OCI-M1 (cell line): ENCODE data around the gene TCF12.
A peak's percentile ranks its signal among the peaks of the same experiment; 100 is the strongest.

Source experiments
- DNase-seq: peaks from one replicate; lab custom pipeline; 2025; lab: John Stamatoyannopoulos, UW

Gene TCF12

GRCh38 chr15:56918046-56918938, at the start of gene TCF12:
Gene TCF12 (plus strand): TSS chr15:56918644. CDS start chr15:56919914, 1,270 bp downstream.
- peak; percentile 97 for DNase-seq

DNA sequence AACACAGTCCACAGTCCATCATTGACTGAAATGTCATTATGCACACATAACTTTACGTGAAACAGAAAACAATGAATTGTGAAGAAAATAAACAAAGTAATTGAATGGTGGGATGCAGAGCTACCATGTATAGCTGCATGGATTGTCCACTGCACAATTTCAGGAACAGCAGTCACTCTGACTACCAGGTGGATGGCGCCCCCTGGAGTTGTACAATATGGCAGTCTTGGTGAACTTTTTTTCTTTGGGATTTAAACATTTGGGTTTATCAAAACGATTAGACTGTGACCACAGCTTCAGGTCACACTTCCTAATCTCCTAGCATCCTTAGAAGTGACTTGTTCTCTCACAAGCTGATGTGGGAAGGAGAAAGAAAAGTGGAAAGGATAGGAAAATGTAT, 48.9 kb upstream of the TCF12 start:
- peak; percentile 79 for DNase-seq

DNA sequence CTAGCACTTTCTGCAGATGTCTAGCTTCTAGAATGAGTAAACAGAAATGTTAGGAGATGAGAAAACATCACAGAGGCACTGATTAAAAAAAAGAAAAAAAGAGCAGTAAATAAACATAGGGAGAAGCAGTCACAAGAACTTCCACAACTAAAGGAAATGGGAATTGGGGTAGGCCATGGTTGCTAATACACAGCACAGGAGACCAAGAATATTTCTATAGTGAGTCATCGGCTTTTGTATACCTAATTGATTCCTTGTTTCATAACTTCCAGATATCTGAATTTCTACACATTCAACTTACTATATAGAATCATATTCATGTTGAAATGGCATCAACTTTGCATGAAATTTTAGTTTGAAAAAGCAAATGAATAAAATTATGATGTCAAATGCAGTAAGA, 47.3 kb upstream of the TCF12 start:
- DNase-seq = no peak

GRCh38 chr15:56871867-56872266, 46.6 kb upstream of the TCF12 start:
- no peak for DNase-seq

DNA sequence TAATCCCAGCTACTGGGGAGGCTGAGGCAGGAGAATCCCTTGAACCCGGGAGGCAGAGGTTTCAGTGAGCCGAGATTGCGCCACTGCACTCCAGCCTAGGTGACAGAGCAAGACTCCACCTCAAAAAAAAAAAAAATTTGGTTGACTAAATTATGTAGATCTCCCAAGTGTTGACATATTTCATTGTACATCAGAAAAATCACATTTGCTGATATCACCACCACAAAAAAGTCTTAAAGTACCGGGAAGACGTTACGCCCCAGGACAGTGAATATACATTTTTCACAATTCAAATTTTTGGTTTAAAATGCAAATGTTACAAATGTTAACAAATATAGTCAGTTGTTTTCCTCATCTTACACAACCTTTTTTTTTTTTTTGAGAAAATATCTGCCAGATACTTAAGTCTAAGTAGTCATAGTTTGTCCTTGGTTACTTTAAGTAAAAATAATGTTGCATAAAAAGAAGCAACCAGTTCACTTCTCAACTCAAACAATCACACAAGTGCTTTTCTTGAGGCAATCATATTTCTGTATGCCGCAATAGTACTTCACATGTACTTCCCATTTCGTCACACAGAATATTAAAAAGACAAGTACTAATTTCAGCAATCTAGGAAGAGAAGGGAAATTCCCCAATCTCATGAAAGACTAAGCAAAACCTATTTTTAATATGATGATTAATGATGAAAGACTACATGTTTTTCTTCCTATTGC, 41.0 kb upstream of the TCF12 start:
- DNase-seq = no peak

- DNase-seq = no peak
Measured at GRCh38 chr15:56879502-56879901, 38.9 kb upstream of the TCF12 start.

GRCh38 chr15:56883088-56883487, 35.4 kb upstream of the TCF12 start:
- DNase-seq = peak; percentile 44

GRCh38 chr15:56886363-56886931, 32.0 kb upstream of the TCF12 start:
- no peak for DNase-seq

DNA sequence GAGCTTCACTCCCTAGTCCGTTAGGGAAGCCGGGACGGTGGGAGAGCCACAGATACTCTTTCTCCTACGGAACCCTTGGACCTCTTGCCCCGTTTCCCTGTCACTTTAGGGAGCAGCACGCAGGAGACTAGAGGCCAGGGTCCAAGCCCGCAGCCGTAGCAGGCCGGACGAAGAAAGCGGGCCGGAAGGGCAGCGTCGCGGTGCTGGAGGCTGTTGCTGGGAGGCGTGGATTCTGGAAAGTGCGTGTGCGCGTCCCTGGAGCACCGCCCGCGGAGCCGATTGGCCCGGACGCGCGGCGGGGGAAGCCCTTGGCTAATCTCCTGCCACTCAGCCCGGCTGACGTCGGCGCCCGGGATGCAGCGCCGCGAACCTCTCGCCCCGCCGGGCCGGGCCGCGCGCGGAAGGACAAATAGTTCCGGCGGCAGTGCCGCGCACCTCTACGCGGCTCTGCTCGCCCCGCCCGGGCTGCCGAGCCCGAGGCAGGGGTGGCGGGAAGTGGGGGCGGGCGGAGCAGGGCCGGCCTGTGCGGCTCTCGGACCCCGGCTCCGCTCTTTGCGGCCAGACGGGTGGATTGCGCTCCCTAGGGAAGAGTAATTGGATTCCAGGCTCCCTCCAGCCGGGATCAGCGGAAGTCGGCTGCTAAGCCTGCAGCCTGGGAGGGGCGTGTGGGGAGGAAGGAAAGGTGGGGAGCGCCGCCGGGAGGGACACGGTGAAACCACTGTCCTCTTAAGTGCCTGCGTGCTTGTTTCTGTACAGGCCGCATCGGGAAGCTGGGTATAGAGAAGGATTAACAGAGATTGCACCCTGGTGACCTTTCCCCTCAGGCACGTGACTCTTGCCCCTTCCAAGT, 31.3 kb upstream of the TCF12 start:
- DNase-seq = peak; percentile 95

DNA sequence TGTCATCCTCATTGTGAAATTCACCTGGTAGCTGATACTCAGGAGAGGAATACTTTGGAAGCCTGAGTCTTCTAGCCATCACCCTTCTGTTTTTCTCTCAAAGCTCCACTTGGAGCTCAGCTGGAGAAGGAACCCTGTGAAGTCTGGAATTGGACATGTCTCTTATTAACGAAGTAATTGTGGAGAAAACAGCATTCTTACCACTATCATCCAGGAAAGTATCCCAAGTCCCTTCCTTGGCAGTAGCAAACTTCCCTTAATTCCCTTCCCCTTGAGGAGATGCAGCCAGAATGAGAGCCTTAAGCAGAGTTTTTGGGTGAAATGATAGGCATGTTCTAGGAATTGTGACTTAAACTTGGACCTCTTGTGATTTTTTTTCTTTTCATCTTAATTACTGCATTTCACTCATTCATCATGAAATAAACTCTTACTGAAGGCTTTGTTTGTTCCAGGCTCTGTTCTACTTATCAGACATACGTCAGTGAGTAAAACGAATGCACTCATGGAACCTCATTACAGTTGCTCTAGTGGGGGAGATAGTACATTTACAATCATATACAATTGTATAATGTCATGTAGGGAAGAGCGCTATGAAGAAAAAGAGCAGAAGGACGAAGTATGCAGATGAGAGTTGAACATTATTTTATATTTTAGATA, 30.5 kb upstream of the TCF12 start:
- DNase-seq = peak; percentile 36

DNA sequence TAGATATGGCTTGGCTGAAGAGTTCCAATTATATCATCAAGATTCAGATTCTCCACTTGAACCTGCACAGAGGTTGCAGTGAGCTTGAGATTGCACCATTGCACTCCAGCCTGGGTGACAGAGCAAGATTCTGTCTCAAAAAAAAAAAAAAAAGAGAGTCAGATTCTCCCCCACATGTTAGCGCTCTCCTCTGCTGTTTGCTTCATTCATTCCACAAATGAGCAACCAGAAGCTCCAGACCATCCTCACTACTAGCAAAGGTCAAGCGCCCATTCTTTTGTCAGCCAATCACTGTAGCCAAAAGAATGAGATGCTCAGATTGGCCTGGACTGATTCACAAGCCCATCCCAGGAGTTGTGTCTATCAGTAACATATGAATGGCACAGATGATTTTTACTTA, 28.4 kb upstream of the TCF12 start:
- no peak for DNase-seq

DNA sequence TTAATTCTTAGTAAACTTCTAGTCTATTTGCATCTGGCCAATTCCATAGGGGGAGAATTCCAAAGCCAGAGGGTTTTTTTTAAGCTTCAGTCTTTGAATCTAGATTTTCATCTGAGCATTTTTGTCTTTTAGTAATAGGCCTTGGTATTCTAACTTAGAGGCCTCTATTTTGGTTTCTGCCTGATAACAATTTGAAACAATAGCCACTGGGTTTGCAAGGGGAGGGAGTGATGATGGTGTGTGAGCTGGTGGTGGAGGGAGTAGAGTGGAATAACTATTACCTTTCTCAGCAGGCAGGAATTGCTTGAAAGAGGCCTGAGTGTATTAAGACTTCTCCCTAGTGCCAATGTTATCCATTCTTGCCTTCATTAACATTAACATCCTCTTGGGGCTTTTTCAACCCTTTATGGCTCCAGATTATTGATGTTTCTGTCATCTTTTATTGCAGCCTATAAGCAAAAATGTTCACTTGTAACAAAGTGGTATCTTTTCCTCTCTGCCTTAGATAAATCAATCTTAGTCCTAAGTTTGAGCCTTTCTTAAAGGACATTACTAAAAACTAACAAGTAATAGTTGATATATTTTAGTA, 26.5 kb upstream of the TCF12 start:
- DNase-seq = no peak

DNA sequence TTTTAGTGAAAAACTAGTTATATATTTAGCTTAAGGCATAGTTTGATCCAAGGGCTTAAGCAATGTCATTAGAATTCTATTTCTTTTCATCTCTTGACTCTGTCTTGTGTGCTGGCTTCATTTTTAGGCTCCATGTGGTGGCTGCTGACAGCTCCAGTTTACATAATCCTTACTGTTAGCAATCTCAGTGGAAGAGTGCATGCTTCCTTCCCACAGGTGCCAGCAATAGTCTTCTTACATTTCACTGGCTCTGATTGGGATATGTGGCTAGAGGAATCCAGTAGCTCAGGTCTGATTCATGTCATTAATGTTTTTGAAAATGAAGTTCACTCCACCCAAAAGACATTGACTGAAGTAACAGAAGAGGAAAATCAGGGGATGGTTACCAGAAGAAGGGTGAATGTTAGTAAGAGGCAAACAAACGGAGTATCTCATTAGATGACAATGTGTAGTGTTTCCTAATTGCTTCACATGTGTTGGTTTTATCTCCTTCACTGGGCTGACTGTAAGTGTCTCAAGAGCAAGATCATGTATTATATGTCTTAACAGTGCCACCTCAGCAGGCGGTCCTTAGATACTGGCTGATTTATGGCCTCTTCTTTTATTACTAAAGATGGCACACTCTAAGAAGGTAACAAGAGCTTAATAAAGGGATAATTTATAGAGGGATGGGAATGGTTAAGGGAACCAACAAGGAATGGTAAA, 25.6 kb upstream of the TCF12 start:
- DNase-seq = no peak

- DNase-seq = no peak
Measured at GRCh38 chr15:56893364-56893678, 25.1 kb upstream of the TCF12 start.

DNA sequence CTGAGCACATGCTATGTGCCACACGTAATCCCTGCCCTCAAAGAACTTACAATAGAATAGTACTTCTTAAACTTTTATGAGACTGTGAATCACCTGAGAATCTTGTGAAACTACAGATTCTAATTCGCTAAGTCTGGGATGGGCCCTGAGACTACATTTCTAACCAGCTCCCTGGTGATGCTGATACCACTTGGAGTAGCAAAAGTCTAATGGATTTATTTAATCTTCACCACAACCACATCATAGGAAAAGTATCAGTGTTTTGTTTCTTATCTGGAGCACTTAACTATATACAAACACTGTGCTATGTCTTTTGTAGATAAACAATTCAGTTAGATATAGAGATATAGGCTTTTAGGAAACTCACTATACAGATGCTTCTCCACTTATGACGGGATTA, 23.8 kb upstream of the TCF12 start:
- DNase-seq = no peak

DNA sequence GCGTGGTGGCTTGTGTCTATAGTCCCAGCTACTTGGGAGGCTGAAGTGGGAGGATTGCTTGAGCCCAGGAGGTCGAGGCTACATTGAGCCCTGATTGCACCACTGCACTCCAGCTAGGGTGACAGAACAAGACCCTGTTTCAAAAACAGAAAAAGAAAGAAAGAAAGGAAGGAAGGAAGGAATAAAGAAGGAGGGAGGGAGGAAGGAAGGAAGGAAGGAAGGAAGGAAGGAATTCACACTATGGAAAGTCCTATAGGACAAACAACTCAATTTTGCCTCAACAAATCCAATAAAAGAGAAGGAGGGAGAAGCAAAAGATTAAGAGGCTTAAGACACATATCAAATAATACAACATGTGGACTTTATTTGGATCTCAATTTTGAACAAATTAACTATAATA, 16.5 kb upstream of the TCF12 start:
- DNase-seq = no peak

DNA sequence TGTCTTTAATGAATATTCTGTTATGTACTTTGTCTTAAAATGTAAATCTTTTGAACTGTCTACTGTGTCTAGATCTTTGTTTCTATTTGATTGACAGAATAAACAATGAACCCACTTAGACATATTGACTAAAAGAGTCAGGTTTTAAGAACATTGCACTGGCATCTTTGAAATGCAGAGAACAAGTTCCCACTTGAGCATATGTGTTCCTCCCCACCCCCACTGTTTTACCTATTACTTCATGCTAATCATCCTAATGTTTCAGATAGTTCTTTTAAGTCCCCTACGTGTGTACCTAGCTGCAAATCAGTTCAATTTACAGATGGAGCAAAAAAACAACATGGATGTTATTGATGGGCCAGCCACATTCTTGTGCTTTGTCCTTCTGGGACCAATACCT, 11.7 kb upstream of the TCF12 start:
- no peak for DNase-seq

- no peak for DNase-seq
Measured at GRCh38 chr15:56910801-56911200, 7.6 kb upstream of the TCF12 start.

DNA sequence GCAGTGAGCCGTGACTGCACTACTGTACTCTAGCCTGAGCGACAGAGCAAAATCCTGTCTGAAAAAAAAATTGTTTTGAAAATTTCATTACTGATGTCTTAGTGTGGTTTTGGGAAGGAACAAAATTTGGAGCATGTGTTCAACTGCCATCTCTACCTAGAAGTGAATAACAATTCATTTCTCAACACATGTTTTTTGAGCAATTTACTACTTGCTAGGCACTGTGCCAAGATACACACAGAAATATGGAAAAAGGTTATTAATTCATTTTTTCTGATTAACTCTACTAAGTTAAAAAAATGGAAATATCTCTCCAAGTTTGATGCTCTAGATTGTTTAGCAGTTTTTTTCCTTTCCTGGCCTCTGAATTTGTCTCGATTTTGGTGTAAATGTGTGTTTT, 5.2 kb upstream of the TCF12 start:
- DNase-seq = peak; percentile 52

GRCh38 chr15:56913670-56914069, 4.8 kb upstream of the TCF12 start:
- peak; percentile 86 for DNase-seq

GRCh38 chr15:56915888-56916287, 2.6 kb upstream of the TCF12 start:
- DNase-seq = no peak
